HCT116 (cell line): ENCODE data around the gene KRTAP23-1. TPM values are rescaled to one million over a fixed set of nuclear protein-coding genes. Genes with fewer than 3 reads are reported as not detected.

Experiments used
- ATAC-seq: fragments of 200-7000 bp; cut with Tn5 transposase; 2 replicates; pipeline ENCODE4 v1.9.1; 2020; ENCODE audit warnings: mild to moderate bottlenecking, moderate library complexity
- BruUV-seq: library from RNA; stranded (reverse); fragments of 400-500 nt; replicated peaks from 2 replicates; lab custom pipeline; 2021; lab: Mats Ljungman, UMichigan
- CTCF ChIA-PET: fragments of 300-600 bp; sonication (Branson Sonifier 250); formaldehyde crosslinking; loops from one replicate; lab custom pipeline; 2021; ENCODE audit warnings: antibody characterized with exemption; lab: Charles Lee
- POLR2A ChIA-PET: fragments of 300-600, 350-600 bp; sonication (Branson Sonifier 250); formaldehyde crosslinking; loops from one replicate; lab custom pipeline; 2021; ENCODE audit warnings: antibody characterized with exemption; lab: Charles Lee
- RAD21 ChIA-PET, 2 experiments: fragments of 300-600 bp; sonication (Branson Sonifier 250); formaldehyde crosslinking; loops; one replicate each; lab custom pipeline; 2023; ENCODE audit warnings: low total read pairs in 2 of 2; ENCODE audit not compliant: uncharacterized antibody in 2 of 2, unreplicated experiment in 2 of 2, low non-redundant PET in 1 of 2; lab: Charles Lee
- DNase-seq: peaks from one replicate; pipeline ENCODE4 v3.0.0-alpha.2; 2010; ENCODE audit warnings: low read depth, low spot score
- H2AFZ ChIP-seq: fragments of 200-600 bp; shearing (Covaris generic), sonication (generic); 2 replicates; pipeline ENCODE4 v1.6.1; 2017; ENCODE audit warnings: low read depth, mixed run types, mixed read lengths, antibody characterized with exemption, low read length; ENCODE audit not compliant: poor library complexity, severe bottlenecking
- H3K27ac ChIP-seq: 2 replicates; pipeline ENCODE4 v1.5.1; 2012; ENCODE audit warnings: low read depth, low read length
- H3K27me3 ChIP-seq: fragments of 200-600 bp; sonication (generic); 2 replicates; pipeline ENCODE4 v1.6.1; 2016; ENCODE audit warnings: mixed run types, low read length, mixed read lengths; ENCODE audit not compliant: insufficient read depth
- H3K36me3 ChIP-seq, 2 experiments: fragments of 200-500 bp in 1 of 2; fragments of 200-600 bp in 1 of 2; sonication (Bioruptor generic) in 1 of 2; sonication (generic) in 1 of 2; 2 replicates each; pipeline versions ENCODE4 v1.5.1 to v1.6.1; 2014 to 2016; ENCODE audit warnings: low read length in 2 of 2, inconsistent platforms in 1 of 2, mixed read lengths in 1 of 2, mixed run types in 1 of 2; ENCODE audit not compliant: insufficient read depth in 2 of 2, control insufficient read depth in 1 of 2
- H3K4me1 ChIP-seq, 2 experiments: fragments of 200-600 bp in 1 of 2; sonication (generic) in 1 of 2; 2 replicates each; pipeline versions ENCODE4 v1.5.1 to v1.6.1; 2012 to 2017; ENCODE audit warnings: low read length in 2 of 2, inconsistent platforms in 1 of 2, mild to moderate bottlenecking in 1 of 2, mixed read lengths in 1 of 2, mixed run types in 1 of 2, moderate library complexity in 1 of 2; ENCODE audit not compliant: insufficient read depth in 2 of 2, control insufficient read depth in 1 of 2
- H3K4me2 ChIP-seq: fragments of 200-600 bp; sonication (generic); 2 replicates; pipeline ENCODE4 v1.6.1; 2017; ENCODE audit warnings: mixed run types, low read length, mixed read lengths
- H3K4me3 ChIP-seq, 2 experiments: fragments of 200-600 bp in 1 of 2; sonication (generic) in 1 of 2; replicated peaks in 1 of 2; 2 replicates each; pipeline ENCODE4 v1.5.1; 2011 to 2016; ENCODE audit warnings: low read length in 2 of 2, control low read depth in 1 of 2, low read depth in 1 of 2, mild to moderate bottlenecking in 1 of 2, mixed read lengths in 1 of 2, mixed run types in 1 of 2
- H3K79me2 ChIP-seq: fragments of 200-600 bp; sonication (generic); 2 replicates; pipeline ENCODE4 v1.6.1; 2017; ENCODE audit warnings: mild to moderate bottlenecking, mixed run types, low read length, moderate library complexity, mixed read lengths; ENCODE audit not compliant: insufficient read depth
- H3K9ac ChIP-seq: fragments of 200-600 bp; sonication (generic); 2 replicates; pipeline ENCODE4 v1.6.1; 2016; ENCODE audit warnings: low read length, mixed read lengths
- H3K9me2 ChIP-seq: fragments of 200-600 bp; sonication (generic), shearing (Covaris generic); 2 replicates; pipeline ENCODE4 v1.6.1; 2017; ENCODE audit warnings: mixed run types, mild to moderate bottlenecking, moderate library complexity; ENCODE audit not compliant: insufficient read depth
- H3K9me3 ChIP-seq, 2 experiments: fragments of 200-500 bp in 1 of 2; fragments of 200-600 bp in 1 of 2; sonication (Bioruptor generic) in 1 of 2; sonication (generic) in 1 of 2; 2 replicates each; pipeline ENCODE4 v1.6.1; 2014 to 2017; ENCODE audit warnings: low read length in 2 of 2, mixed read lengths in 2 of 2, inconsistent platforms in 1 of 2, low read depth in 1 of 2, mild to moderate bottlenecking in 1 of 2, mixed run types in 1 of 2, moderate library complexity in 1 of 2; ENCODE audit not compliant: control insufficient read depth in 1 of 2, insufficient read depth in 1 of 2
- H4K20me1 ChIP-seq: fragments of 200-600 bp; sonication (generic), shearing (Covaris generic); 2 replicates; pipeline ENCODE4 v1.6.1; 2017; ENCODE audit warnings: mixed run types, mild to moderate bottlenecking, moderate library complexity; ENCODE audit not compliant: insufficient read depth
- EZH2phosphoT487 ChIP-seq: fragments of 200-600 bp; IDR thresholded peaks from 2 replicates; pipeline ENCODE4 v1.6.1; 2018; ENCODE audit warnings: antibody characterized with exemption, borderline replicate concordance
- FOSL1 ChIP-seq: IDR thresholded peaks from 2 replicates; pipeline ENCODE4 v1.6.1; 2012; ENCODE audit warnings: low read depth
- MAX ChIP-seq: IDR thresholded peaks from 2 replicates; pipeline ENCODE4 v1.6.1; 2012
- POLR2A ChIP-seq: IDR thresholded peaks from 2 replicates; pipeline ENCODE4 v1.7.0; 2011; ENCODE audit warnings: borderline replicate concordance; ENCODE audit not compliant: insufficient read depth, insufficient read length; ENCODE audit errors: extremely low read depth
- POLR2AphosphoS5 ChIP-seq: IDR thresholded peaks from 2 replicates; pipeline ENCODE4 v1.6.1; 2011; ENCODE audit warnings: mild to moderate bottlenecking, low read depth, low read length, moderate library complexity
- SRF ChIP-seq: IDR thresholded peaks from 2 replicates; pipeline ENCODE4 v1.6.1; 2012; ENCODE audit warnings: low read depth
- ZBTB33 ChIP-seq: IDR thresholded peaks from 2 replicates; pipeline ENCODE4 v1.6.1; 2011; ENCODE audit warnings: mild to moderate bottlenecking, low read length, moderate library complexity; ENCODE audit not compliant: insufficient replicate concordance; ENCODE audit errors: extremely low read depth
- ZNF274 ChIP-seq: fragments of 200-500 bp; sonication (Bioruptor generic); IDR thresholded peaks from 2 replicates; pipeline ENCODE4 v1.6.1; 2014; ENCODE audit warnings: mild to moderate bottlenecking, low read depth, low read length, inconsistent platforms
- intact Hi-C: fragments of 100-400 bp; cut with micrococcal nuclease; formaldehyde crosslinking; loops from 2 replicates; pipeline ENCODE4 v1.10.0; 2022
- total RNA-seq: library from RNA; stranded (reverse); gene quantifications from one replicate; pipeline ENCODE4 v1.2.1, GENCODE V29; 2021; ENCODE audit not compliant: unreplicated experiment
- TF ChIP-seq, protein P1 (sequence below): IDR thresholded peaks from 2 replicates; pipeline ENCODE4 v1.6.1; 2012; ENCODE audit warnings: low read depth

The KRTAP23-1 gene
- total RNA-seq, 1 experiment from 2014 or later: not detected

- ChIA-PET RAD21 (no interaction called here), CTCF (no interaction called here), POLR2A (no interaction called here)
- Histone ChIP-seq H3K79me2 (no peaks in the 10 kb centered on the region), H3K9ac (no peak overlapping the region), H3K9me2 (no peaks in the 10 kb centered on the region), H4K20me1 (no peaks in the 10 kb centered on the region), H3K4me2 (no peak overlapping the region), H3K36me3 (no peaks in the 10 kb centered on the region), H3K27me3 (no peaks in the 10 kb centered on the region), H3K4me1 (no peaks in the 10 kb centered on the region), H2AFZ (no peak overlapping the region), H3K9me3 (peaks cover under 1 to 33% of the 10 kb centered on the region in 2 experiments; a peak in 2 of 4 replicates), H3K27ac (no peak overlapping the region), H3K4me3 (no peak overlapping the region)
- intact Hi-C loops: no loop called here
- TF ChIP-seq ZBTB33 (no peak), SRF (no peak), FOSL1 (no peak), ZNF274 (no peak), POLR2A (no peak), EZH2phosphoT487 (no peak), MAX (no peak), POLR2AphosphoS5 (no peak)
- TF ChIP-seq, protein P1, sequence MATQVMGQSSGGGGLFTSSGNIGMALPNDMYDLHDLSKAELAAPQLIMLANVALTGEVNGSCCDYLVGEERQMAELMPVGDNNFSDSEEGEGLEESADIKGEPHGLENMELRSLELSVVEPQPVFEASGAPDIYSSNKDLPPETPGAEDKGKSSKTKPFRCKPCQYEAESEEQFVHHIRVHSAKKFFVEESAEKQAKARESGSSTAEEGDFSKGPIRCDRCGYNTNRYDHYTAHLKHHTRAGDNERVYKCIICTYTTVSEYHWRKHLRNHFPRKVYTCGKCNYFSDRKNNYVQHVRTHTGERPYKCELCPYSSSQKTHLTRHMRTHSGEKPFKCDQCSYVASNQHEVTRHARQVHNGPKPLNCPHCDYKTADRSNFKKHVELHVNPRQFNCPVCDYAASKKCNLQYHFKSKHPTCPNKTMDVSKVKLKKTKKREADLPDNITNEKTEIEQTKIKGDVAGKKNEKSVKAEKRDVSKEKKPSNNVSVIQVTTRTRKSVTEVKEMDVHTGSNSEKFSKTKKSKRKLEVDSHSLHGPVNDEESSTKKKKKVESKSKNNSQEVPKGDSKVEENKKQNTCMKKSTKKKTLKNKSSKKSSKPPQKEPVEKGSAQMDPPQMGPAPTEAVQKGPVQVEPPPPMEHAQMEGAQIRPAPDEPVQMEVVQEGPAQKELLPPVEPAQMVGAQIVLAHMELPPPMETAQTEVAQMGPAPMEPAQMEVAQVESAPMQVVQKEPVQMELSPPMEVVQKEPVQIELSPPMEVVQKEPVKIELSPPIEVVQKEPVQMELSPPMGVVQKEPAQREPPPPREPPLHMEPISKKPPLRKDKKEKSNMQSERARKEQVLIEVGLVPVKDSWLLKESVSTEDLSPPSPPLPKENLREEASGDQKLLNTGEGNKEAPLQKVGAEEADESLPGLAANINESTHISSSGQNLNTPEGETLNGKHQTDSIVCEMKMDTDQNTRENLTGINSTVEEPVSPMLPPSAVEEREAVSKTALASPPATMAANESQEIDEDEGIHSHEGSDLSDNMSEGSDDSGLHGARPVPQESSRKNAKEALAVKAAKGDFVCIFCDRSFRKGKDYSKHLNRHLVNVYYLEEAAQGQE: no peak
- DNase-seq (no peak), ATAC-seq (no peak)
- no TSS peak for BruUV-seq
Observed at GRCh38 chr21:30345014-30345413, 3.4 kb downstream of the KRTAP23-1 start.
